Right renal pelvis (tissue), 4 donors: ENCODE data around the gene TCEA3. TPM values are rescaled to one million over a fixed set of nuclear protein-coding genes. Genes with fewer than 3 reads are reported as not detected.

ENCODE experiments used
- DNase-seq, 4 donors: peaks; one replicate each; pipeline ENCODE4 v3.0.0-alpha.2; 2013; ENCODE audit warnings: low read depth in 4 of 4, low spot score in 3 of 4, missing footprints in 1 of 4
- polyA plus RNA-seq, 4 donors: library from polyadenylated mRNA; unstranded; fragments of 120-200 nt; gene quantifications; one replicate each; pipeline ENCODE4 v1.2.1, GENCODE V29; 2013; ENCODE audit not compliant: insufficient read length in 4 of 4

TCEA3 gene
- polyA plus RNA-seq = 10 to 100 TPM; 31.1 to 51.6 (median 47.5) TPM

DNA sequence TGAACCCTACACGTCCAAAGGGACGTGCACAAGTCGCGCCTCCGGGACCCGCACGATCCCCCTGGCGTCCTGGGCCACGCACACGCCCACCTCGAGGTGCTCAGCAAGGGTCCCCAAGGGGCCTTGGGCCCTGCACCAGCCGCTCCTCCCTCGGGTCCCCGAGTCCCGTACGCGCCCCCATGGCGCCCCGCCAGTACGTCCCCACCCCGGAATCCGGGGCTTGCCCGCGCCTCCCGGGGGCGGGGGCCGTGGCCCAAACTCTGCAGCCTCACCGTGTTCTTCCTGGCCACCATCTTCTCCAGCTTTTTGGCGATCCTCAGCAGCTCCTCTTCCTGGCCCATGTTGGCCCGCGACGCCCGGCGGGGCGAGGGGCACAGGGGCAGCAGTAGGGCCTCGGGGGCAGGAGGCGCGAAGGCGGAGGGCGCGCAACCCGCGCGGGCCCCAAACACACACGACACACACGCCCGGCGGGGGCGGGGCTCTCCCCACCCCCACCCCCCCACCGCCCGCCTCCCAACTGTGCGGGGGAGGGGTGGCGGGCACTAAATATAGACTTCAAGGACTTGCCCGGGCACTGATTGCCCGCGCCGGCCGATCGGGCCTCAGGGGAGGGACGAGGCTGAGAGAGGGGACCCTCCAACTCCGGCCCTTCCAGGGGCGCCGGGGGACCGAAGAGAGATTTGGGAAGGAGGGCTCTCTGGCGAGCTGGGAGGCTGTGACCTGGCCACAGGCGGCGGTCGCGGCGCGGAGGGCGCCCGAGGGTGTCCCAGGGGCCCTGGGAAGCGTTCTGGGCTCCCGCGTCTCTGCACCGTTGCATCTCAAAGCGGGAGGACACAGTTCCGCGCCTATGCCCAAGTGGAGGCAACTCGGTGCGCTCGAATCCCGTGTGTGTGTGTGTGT is at the start of gene TCEA3:
Gene TCEA3, minus strand, starts transcription at position 456 of the 900 bp plus-strand sequence. Its CDS starts 115 bp downstream, at position 341.
- no peak for DNase-seq

DNA sequence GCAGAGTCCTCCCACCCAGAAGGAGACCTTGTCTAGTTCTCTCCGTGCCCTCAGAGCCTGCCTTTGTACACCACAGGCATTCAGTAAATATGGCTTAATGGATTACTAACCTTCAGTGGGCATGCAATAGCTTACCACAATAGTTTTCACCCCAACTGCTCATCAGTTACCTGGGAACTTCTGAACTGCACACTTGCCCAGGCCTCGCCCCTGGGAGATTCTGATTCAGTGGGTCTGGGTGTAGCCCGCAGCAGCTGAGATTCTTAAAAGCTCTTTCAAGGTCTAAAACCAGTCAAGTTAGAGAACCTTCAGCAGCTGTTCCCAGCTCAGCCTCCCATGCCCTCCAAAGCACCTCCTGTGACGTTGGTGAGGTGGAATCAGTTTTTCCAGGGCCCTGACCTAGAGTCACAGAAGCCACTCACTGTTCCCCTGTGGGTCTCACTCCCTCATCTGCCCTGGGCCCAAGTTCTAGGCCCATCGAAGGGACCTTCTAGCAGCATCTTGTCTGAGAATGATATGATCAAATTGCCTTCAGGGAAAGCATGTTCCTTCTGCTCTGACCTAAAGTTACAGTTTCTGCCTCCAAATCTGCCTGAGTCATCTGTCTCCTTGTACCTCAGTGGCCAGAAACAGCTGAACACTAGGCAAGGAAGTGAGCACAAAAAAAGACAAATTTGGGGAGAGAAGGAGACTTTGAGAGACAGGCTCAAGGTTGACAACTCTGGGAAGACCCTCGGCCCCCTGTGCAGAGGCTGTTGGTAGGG is 48.7 kb upstream of the TCEA3 start:
- DNase-seq = no peak

DNA sequence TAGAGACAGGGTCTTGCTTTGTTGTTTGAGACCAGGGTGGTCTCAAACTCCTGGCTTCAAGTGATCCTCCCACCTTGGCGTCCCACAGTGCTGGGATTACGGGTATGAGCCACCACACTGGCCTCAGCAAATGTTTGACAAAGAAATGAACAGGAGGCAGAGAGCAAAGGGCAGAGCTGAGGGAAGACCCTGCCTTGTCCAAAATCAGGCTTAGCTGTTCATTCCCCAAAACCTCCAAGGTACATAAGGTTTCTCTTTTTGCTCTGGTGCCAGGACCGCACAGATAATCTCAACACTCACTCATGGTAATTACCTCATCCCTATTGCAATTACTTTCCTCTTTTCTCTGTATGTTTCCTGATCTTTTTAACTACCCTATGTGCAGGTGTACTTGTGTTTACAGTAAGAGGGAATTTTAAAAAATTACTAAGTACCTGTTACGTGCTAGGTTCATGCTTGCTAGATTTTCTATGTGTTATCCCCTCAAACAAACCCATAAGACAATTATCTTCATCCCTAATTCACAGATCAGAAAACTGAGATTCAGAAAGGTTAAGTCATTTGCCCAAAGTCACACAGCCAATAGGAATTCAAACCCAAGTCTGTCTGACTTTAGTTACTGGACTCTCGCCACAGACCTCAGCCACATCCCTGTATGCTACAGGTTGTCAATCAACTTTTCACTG is 47.9 kb upstream of the TCEA3 start:
- no peak for DNase-seq

DNA sequence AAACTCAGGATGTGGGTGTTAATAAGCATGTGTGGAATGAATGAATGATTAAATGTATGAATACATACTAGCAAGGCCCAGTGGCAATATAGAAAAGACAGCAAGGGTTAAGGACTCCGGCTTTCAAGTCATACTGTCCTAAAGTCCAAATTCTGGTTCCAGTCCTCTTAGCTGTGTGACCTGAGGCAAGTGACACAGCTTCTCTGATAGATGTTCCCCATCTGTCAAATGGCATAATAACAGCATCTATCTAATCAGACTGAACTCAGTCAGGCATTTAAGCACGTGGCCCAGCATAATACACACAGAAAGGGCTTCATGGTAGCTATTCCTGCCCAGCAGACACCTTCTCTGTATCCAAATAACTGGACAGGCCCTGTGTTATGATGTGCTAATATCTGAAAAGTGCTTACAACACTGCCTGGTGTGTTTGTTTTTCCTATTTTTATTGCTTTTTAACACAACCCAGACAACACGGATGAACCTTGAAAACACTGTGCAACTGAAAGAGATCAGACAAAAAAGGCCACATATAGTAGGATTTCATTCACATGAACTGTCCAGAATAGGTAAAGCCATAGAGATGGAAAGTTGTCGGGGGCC is 47.0 kb upstream of the TCEA3 start:
- DNase-seq = no peak

DNA sequence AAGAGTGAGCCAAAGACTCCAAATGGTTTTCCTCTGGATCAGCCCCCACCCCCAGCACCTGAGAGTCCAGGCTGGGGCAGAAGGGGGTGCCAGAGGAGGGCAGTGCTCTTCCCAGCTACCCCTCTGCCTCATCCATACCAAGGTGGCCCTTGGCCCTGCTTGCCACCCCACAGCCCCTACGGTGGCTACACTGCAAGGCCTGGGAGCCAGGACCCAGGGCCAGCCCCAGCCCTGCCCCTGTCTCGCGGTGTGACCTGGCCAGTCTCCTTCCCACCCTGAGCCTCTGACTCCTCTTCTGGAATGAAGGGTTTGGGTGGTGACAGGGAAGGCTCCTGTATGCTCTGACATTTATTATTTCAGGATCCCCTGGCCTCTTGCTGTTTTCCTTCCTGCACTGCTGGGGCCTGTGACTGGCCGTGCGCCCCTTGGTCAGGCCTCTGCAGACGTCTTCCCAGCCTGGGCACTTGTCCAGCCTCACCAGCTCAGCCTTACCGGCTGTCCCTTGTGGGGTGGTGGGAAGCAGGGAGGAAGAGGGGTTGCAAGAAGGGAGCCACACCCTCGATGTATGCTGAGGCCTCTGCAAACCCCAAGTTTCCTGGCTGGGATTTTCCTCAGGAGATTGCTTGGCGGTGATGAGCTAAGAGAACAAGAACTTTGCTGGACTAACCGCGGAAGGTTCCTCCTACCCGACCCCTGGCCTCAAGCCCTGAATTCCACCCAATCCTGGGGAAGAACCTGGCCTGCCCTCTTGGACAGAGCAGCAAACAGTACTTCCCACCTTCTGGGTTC is 45.9 kb upstream of the TCEA3 start:
- no peak for DNase-seq

DNA sequence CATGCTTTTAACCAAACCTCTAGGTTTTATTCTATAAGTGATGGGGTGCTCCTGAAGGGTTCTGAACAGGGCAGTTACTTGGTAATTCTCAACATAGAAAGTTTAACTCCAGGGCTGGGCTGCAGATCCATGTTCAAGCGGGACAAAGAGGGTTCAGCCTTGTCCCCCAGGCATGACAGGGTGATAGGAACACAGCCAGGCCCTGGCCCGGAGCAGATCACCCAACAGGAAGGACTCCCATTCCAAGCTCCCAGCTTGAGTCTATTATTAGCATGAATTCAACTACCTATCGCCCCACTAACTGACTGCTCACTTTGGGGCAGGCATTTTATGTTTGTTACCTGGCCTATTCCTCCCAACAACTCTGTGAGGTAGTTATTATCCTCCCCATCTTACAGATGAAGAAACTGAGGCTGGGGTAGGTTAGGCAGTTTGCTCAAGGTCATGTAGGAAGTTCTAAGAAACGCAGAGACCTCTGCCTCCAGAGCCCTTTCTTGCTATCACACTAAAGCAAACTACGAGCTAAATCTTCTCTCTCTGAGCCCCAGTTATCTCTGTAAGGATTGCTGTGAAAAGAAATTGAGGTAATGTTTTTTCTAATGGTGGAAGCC is 44.9 kb upstream of the TCEA3 start:
- DNase-seq = no peak

DNA sequence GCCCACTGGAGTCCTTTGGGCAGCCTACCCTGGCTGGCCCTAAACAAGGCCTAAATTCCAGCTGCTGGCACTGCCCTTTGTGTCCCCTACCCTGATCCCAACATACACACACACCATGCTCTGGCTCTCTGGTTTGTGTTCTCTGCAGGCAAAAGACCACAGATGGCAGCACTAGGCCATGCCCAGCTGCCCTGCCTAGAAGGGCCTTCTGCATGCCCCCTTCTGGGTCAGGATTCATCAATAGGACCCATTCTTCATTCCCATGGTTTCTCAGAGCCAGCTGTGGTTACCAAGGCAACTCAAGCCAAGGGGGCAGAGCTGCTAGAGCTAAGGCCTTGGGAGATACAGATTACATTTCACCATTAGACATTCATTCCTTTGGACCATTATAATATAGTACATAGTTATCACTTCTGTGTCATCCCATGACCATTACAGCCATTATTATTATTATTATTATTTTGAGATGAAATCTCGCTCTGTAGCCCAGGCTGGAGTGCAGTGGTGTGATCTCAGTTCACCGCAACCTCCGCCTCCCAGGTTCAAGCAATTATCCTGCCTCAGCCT is 42.0 kb upstream of the TCEA3 start:
- no peak for DNase-seq

DNA sequence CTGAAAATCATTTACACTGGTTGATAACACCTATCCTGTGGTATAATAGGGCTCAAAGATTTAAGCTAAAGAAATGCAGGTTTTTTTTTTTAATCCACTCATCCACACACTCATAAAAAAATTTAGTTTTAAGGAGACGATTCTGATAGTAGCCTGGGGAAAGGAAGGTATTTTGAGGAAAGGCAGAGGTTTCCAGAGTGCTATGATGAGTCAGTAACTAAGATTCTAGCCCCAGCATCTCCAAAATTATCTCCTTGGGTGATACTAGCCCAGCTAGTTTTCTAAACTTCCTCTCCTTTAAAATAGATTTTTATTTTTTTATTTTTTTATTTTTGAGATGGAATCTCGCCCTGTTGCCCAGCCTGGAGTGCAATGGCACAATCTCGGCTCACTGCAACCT is 38.7 kb upstream of the TCEA3 start:
- DNase-seq = no peak

DNA sequence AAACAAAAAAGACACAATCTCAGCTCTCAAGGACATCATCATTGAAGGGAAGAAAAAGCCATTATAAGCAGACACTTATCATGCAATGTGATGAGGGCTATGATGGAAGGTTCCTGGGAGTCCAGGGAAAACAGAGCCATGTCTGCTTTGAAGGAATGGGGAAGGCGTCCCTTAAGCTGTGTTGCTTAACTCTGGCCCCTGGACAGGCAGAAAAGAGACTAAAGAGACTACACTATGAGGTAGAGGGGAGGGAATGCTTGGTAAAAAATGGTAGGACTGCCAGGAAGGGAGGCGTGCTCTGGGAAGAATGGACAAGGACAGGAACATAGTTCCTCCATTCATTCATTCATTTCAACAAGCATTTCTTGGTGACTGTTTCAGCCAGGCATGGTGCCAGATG is 38.2 kb upstream of the TCEA3 start:
- DNase-seq = no peak

DNA sequence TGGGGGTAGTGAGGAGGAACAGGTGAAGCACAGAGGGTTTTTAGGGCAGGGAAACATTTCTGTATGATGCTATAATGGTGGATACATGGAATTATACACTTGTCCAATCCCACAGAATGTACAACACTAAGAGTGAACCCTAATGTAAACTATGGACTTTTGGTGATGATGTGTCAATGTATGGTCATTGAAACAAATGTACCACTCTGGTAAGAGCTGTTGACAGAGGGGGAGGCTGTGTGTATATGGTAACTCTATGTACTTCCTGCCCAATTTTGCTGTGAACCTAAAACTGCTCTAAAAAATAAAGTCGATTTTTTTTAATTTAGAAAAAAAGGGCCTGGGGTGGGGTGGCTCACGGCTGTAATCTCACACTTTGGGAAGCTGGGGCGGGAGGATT is 36.5 kb upstream of the TCEA3 start:
- no peak for DNase-seq

DNA sequence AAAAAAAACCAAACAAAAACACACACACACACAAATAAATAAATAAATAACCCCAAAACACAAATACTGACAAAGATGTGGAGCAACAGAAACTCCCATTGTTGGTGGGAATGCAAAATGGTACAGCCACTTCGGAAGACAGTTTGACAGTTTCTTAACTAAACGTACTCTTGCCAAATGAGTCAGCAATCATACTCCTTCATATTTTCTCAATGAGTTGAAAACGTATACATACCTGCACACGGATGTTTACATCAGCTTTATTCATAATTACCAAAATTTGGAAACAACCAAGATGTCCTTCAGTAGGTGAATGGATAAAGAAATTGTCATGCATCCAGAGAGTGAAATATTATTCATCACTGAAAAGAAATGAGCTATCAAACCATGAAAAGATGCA is 36.0 kb upstream of the TCEA3 start:
- no peak for DNase-seq

DNA sequence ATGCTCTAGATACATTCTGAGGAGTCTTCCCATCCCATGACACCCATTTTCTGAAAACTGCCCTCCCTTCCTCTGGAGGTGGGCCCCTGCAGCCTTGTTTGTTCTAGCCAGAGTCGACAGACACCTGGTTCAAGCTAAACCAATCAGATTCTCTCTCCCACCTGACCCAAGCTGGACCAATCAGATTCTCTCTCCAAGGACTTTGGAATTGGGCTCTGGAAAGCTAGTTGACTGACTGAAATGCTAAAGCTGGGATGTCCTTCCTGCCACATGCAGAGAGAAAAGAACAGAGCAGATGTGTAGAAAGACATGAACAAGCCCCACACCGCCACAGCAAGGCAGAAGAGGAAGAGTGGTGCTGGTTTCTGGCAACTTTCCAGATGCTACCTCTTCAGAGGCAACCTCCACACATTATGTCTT is 34.8 kb upstream of the TCEA3 start:
- no peak for DNase-seq

DNA sequence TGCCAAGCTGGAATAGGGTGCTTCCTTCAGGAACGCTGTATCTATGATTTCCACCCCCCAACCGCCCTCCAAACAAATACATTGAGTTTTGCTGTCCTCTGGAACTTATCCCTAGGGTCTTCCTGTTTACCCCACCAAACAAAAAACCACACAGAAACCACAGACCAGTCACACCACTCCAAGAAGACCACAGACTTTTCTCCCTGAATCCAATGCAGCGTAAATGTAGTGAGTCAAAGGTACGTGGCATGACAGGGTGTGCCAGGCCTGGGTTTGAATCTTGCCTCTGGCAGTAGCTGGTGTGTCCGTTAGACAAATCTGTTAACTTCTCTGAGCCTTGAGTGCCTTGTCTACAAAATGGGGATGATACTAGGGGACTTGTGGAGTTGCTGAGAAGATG is 31.7 kb upstream of the TCEA3 start:
- DNase-seq = no peak

DNA sequence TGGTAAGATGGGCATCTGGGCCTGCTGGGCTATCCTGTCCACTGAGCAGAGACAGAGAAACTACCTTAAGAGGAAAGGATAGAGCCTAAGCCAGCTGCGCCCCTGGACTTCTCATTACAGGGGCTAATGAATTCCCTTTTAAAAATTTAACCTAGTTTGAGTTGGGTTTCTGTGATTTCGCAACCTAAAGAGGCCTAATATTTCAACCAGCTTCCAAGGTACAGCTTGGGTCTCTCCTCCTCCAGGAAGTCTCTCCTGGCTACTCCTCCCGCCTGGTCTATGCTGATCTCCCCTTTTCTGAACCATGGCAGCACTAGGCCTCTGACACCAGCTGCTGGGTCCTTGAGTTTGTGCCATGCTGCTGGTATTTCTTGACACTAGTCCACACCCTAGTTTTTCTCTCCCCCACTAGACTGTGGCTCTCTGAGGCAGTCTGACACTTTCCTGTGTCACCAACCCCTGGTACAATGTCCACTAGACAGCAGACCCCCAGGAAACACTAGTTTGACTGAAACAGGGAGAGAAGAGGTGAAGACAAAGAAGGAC is 29.0 kb upstream of the TCEA3 start:
- DNase-seq = no peak

DNA sequence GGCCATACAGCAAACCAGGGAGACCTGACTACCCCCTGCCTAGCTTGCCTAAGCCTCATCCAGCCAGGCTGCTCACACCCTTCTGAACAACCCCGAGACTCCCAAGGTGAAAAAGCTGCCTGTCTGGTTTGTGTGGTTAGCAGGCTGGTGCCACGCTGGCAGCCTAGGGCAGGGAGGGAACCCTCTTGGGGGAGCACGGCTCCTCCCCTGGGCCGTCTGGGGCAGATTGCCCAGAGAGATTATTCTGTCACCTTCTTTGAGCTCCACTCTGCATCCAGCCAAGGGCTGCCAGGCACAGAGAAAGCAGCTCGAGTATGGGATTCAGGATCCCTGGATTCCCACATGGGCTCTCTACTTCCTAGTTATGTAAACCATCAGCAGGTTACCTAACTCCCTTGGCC is 27.5 kb upstream of the TCEA3 start:
- peak in 2 of 4 donors; percentile 25 to 43 for DNase-seq

DNA sequence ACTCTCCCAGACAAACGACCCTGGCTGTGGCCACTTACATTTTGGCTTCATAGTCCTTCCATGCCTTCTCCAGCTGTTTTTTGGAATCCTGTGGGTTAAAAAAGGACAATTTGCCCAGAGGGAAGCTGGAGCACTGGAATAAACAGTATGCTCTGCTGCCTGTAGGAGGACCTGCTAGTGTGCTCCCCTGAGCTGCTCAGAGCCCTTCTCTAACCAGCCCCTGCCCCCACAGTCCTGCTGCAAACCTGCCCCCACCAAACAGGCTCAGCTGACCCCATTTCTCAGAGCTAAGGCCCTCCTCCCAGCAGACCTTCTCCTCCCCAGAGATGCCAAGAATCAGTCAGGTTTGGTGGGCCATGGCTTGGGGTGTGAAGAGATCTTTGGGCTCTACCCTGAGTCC is 26.9 kb upstream of the TCEA3 start:
- no peak for DNase-seq

DNA sequence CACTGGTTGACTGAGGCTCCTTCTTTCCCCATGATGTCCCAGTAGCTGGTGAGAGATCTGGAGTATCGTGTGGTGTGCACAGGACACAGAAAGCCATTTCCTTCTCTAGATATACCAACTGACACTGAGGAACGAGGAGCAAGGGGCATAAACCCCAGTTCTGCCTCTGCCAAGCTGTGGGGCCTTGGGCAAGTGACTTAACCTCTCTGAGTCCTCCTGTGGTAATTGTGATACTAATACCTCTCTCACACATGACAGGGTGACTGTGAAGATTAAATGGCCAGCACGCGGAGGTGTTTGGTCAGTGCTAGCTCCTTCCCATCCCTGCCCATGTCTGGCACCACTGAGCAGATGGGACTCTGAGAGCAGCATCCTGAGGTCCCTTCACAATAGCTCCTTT is 26.3 kb upstream of the TCEA3 start:
- no peak for DNase-seq

DNA sequence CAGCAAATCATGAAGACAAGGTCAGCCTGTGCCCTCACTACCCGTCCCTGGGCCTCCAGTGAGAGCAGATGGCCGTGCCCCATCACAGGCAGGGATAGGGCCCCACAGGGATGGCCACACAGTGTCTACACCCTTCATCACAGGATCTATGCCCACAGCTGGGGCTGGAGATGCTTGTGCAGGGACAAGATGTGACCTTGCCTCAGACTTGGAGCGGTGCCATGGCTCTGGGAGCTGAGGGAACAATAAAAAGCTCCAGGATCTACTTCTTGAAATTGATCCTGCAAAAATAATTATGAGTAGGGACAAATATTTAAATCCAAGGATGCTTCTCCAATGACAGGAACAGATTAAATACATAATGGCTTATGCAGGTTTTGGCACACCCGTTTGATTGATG is 25.4 kb upstream of the TCEA3 start:
- no peak for DNase-seq

DNA sequence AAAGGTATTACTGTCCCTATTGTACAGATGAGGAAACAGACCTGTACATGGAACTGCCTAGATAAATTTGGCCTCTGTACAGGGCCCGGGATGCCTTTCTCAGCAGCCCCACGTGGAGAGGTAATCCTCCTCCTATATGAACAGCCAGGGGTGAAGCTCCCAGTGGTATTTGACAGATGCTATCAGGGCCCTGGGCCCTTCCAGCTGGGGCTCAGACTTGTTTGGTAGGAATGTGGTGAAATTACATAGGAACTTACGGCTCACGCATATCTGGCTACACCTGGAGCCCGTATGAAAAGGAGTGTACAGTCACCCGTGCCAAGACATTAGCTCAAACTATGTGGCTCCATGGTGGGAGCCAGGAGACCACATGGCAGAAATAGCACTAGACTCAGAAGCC is 24.8 kb upstream of the TCEA3 start:
- no peak for DNase-seq
